ENCODE data around the gene ZNF324. TPM values are rescaled to one million over a fixed set of nuclear protein-coding genes. Genes with fewer than 3 reads are reported as not detected.

The ZNF324 gene
- total and polyA plus RNA-seq, 2 of the 4 experiments (the other 2 are of a cell fraction), result 6.0 to 6.6 TPM

- dilution Hi-C loops (cut with HindIII; ENCODE audit: low sequenced_read_pairs, unreplicated experiment), result no loop called here
- no peak overlapping the region for H3K23ac ChIP-seq (ENCODE audit: low read depth, low read length)
Observed at GRCh38 chr19:58429745-58430144, 37.1 kb upstream of the ZNF324 start.

More at GRCh38 chr19:58429745-58430144, 37.1 kb upstream of the ZNF324 start:
- Histone ChIP-seq H2BK20ac (ENCODE audit: low read depth, low read length) (no peak overlapping the region), H3K4me3 (ENCODE audit: insufficient read depth, low read depth, low read length) (no peak overlapping the region), H2AFZ (replicated peaks; ENCODE audit: low read length, poor library complexity) (no peak overlapping the region), H3K4me1 (ENCODE audit: control insufficient read depth, insufficient read depth, low read length) (no peaks in the 10 kb centered on the region), H2AK9ac (replicated peaks; ENCODE audit: low read depth, low read length, poor library complexity) (no peak overlapping the region), H3K4ac (ENCODE audit: low read depth, low read length) (no peak overlapping the region), H3K56ac (ENCODE audit: extremely low read depth, insufficient read depth, low read length) (no peak overlapping the region), H3K9me1 (ENCODE audit: insufficient read depth, low read length) (no peaks in the 10 kb centered on the region), H4K20me1 (ENCODE audit: insufficient read depth, low read length) (no peaks in the 10 kb centered on the region), H2AK5ac (ENCODE audit: low read depth, low read length) (no peak overlapping the region), H2BK120ac (ENCODE audit: low read depth, low read length) (no peak overlapping the region), H3K9me3 (ENCODE audit: control insufficient read depth, insufficient read depth, low read length) (peaks cover 81% of the 10 kb centered on the region), H2BK15ac (ENCODE audit: low read depth, low read length) (no peak overlapping the region), H4K8ac (ENCODE audit: low read depth in 2 of 2, low read length in 2 of 2) (no peak overlapping the region), H4K91ac (ENCODE audit: insufficient read depth, low read depth, low read length) (no peak overlapping the region), H3K18ac (ENCODE audit: low read depth, low read length) (no peak overlapping the region), H3K9ac (ENCODE audit: low read depth, low read length) (no peak overlapping the region), H4K5ac (ENCODE audit: low read depth, low read length) (no peak overlapping the region), H3K79me1 (ENCODE audit: low read depth in 1 of 2, low read length in 2 of 2) (peaks cover 0 to 4% of the 10 kb centered on the region in 2 experiments; a peak in 1 of 4 replicates), H3K4me2 (ENCODE audit: low read depth, low read length) (no peak overlapping the region), H3K36me3 (ENCODE audit: control insufficient read depth, insufficient read depth, low read length) (peaks cover 37% of the 10 kb centered on the region), H3K14ac (replicated peaks; ENCODE audit: low read depth, low read length) (no peak overlapping the region), H2BK5ac (ENCODE audit: low read depth, low read length, poor library complexity, severe bottlenecking) (no peak overlapping the region), H3K27ac (ENCODE audit: insufficient read depth, low read length) (no peak overlapping the region), H3K27me3 (ENCODE audit: control insufficient read depth, insufficient read depth, low read length) (no peaks in the 10 kb centered on the region)
- intact Hi-C loops (cut with micrococcal nuclease) (no loop called here), in situ Hi-C loops (cut with MboI; ENCODE audit: low sequenced_read_pairs) (no loop called here)
- peak; percentile 26 for DNase-seq
- peak; percentile 40; the same call in 1 of the 2 replicates for ATAC-seq (ENCODE audit: low read depth)
- TF ChIP-seq CEBPB (IDR thresholded peaks at IDR 0.05; ENCODE audit: low read depth, low read length), result peak; percentile 15; the same call in 1 of the 2 replicates
- TF ChIP-seq USF2 (IDR thresholded peaks at IDR 0.05; ENCODE audit: low read depth, low read length), result no peak
- CTCF ChIA-PET, result no interaction called here
- no TSS peak for BruUV-seq (replicated peaks)
- POLR2A ChIA-PET (ENCODE audit: unreplicated experiment), result no interaction called here
